Measurements from ENCODE around the gene RELA. TPM values are rescaled to one million over a fixed set of nuclear protein-coding genes. Genes with fewer than 3 reads are reported as not detected.
"Not testable (repeated sequence)": the region's sequence is repeated elsewhere in the genome, so short reads cannot be mapped to it uniquely, and the experiment has no call there.

The RELA gene
- total RNA-seq, 2 experiments from 2014 or later = 81.3 to 82.0 TPM

GRCh38 chr11:65660908-65661307 is 1.8 kb downstream of the RELA start:
- not testable (repeated sequence) for H3K27ac Mint-ChIP-seq; ATAC-seq; H3K9me3 Mint-ChIP-seq (ENCODE audit: low read depth); H3K27me3 Mint-ChIP-seq; DNase-seq
- H3K4me1 Mint-ChIP-seq = peaks cover 38% of the 10 kb centered on the region
- CTCF ChIA-PET = interaction anchor here (0.9 kb wide), 1 partner anchor 119 kb away, joined by 3 read pairs; no protein-coding TSS in a partner anchor
- H3K4me3 Mint-ChIP-seq = peak overlapping the region; percentile 83
- H3K36me3 Mint-ChIP-seq = peaks cover 43% of the 10 kb centered on the region

- CTCF ChIA-PET = no interaction called here
- peaks cover 36% of the 10 kb centered on the region for H3K4me1 Mint-ChIP-seq
Observed at GRCh38 chr11:65660038-65660437, 2.7 kb downstream of the RELA start.

GRCh38 chr11:65658174-65659021 is 4.3 kb downstream of the RELA start:
- Mint-ChIP-seq H3K4me3 (no peak overlapping the region), H3K27me3 (no peaks in the 10 kb centered on the region), H3K4me1 (peaks cover 37% of the 10 kb centered on the region), H3K9me3 (ENCODE audit: low read depth) (no peaks in the 10 kb centered on the region), H3K27ac (no peak overlapping the region), H3K36me3 (peaks cover 55% of the 10 kb centered on the region)
- CTCF ChIA-PET = no interaction called here
- DNase-seq (no peak), ATAC-seq (no peak)

More at GRCh38 chr11:65660038-65660437, 2.7 kb downstream of the RELA start:
- ATAC-seq (no peak), DNase-seq (no peak)
- Mint-ChIP-seq H3K27me3 (no peaks in the 10 kb centered on the region), H3K9me3 (ENCODE audit: low read depth) (no peaks in the 10 kb centered on the region), H3K36me3 (peaks cover 52% of the 10 kb centered on the region), H3K4me3 (no peak overlapping the region), H3K27ac (peak overlapping the region; percentile 20)

DNA sequence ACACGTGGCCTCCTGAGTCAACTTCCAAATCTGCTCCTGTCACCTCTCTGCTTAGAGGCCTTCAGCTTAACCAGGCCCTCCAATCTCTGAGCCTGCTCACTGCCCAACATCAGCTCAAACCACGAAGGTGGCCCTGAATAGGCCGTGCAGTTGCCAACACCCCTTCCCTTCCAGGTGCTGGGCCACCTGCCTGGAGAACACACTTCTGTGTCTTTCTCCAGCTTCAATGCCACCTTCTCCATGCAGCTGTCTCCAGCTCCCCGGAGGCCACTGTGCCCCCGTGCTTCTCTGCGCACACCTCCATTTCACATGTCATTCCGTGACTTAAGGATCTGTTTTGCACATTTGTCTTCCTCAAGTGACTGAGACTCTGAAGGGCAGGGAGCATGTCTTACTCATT is 5.3 kb downstream of the RELA start:
- Mint-ChIP-seq H3K27ac (no peak overlapping the region), H3K4me3 (no peak overlapping the region), H3K36me3 (peaks cover 55% of the 10 kb centered on the region), H3K4me1 (peaks cover 45% of the 10 kb centered on the region), H3K9me3 (ENCODE audit: low read depth) (no peaks in the 10 kb centered on the region), H3K27me3 (no peaks in the 10 kb centered on the region)
- DNase-seq = no peak
- no peak for ATAC-seq
- CTCF ChIA-PET = interaction anchor here (1.2 kb wide), 1 partner anchor 32 kb away, joined by 3 read pairs; no protein-coding TSS in a partner anchor

DNA sequence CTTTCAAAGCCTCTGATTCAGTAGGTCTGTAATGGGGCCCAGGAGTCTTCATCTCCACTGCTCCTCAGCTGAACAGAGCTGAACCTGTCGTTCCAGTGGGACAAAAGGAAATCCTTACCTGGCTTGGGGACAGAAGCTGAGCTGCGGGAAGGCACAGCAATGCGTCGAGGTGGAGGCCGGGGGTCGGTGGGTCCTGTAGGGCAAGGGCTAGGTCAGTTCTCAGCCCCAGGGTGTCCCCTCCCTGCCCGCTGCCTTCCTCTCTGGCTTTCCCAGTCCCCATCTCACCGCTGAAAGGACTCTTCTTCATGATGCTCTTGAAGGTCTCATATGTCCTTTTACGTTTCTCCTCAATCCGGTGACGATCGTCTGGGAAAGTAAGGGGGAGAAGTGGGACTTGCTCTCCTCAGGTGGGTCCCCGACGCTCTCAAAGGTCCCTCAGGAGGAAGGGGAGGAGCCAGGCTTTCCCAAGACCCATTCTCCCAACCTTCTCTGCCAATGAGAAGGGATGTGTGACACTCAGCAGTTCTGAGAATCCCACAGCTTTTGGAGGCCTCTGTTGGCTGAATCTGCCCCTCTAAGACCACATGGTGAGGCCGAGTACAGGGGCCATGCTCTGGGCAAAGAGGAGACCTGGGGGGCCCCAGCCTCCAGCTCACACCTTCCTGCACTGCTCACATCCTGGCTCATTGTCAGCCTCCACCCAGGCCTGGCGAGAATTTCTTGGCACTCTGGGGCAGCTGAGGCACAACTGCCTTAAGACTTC is 7.0 kb downstream of the RELA start:
- no peak overlapping the region for H3K4me3 Mint-ChIP-seq
- H3K9me3 Mint-ChIP-seq (ENCODE audit: low read depth) = no peaks in the 10 kb centered on the region
- DNase-seq (no peak), ATAC-seq (no peak)
- peaks cover 49% of the 10 kb centered on the region for H3K4me1 Mint-ChIP-seq
- peaks cover 51% of the 10 kb centered on the region for H3K36me3 Mint-ChIP-seq
- H3K27ac Mint-ChIP-seq = peak overlapping the region; percentile 39
- CTCF ChIA-PET = interaction anchor here (0.9 to 1.4 kb wide), 3 partner anchors 18 to 68 kb away, joined by 3 read pairs; partner anchors contain the start of gene SIPA1
- H3K27me3 Mint-ChIP-seq = no peaks in the 10 kb centered on the region

DNA sequence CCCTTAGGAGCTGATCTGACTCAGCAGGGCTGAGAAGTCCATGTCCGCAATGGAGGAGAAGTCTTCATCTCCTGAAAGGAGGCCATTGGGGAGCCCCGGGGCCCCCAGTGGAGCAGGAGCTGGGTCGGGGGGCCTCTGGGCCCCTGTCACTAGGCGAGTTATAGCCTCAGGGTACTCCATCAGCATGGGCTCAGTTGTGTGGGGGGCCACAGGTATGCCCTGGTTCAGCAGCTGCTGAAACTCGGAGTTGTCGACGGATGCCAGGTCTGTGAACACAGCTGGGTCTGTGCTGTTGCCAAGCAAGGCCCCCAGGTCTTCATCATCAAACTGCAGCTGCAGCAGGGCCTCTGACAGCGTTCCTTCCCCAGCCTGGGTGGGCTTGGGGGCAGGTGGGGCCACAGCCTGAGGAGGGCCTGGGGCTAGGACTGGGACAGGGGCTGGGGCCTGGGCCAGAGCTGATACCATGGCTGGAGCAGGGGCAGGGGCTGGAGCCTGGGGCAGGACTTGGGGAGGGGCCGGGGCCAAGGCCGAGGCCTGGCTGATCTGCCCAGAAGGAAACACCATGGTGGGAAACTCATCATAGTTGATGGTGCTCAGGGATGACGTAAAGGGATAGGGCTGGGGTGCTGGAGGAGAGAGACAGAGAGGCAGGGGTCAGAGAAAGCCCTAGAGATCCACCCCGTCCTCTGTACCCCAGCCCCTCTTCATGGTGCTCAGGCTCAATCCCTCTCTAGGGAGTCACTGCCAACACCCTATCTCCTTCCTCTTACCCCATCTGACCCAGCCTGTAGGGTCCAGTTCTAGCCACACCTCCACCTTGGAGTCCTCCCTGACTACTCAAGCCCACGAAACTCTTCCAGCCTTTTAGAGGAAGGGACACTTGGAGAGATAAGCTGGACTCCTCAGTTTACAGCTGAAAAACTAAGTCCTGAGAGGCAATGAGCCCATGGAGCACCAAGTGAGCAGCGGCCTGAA is 8.1 kb downstream of the RELA start:
- peak overlapping the region; percentile 20 for H3K27ac Mint-ChIP-seq
- H3K27me3 Mint-ChIP-seq = no peaks in the 10 kb centered on the region
- CTCF ChIA-PET = interaction anchor here (0.9 to 3.5 kb wide), 6 partner anchors 12 to 125 kb away, joined by 3 to 35 read pairs (median 4); partner anchors contain the start of genes KAT5 and SIPA1
- peaks cover 44% of the 10 kb centered on the region for H3K4me1 Mint-ChIP-seq
- DNase-seq = no peak
- H3K4me3 Mint-ChIP-seq = no peak overlapping the region
- no peaks in the 10 kb centered on the region for H3K9me3 Mint-ChIP-seq (ENCODE audit: low read depth)
- no peak for ATAC-seq
- peaks cover 47% of the 10 kb centered on the region for H3K36me3 Mint-ChIP-seq

- Mint-ChIP-seq H3K4me3 (peak overlapping the region; percentile 81), H3K36me3 (peaks cover 35% of the 10 kb centered on the region), H3K27ac (peak overlapping the region; percentile 94), H3K27me3 (no peaks in the 10 kb centered on the region), H3K4me1 (peaks cover 37% of the 10 kb centered on the region), H3K9me3 (ENCODE audit: low read depth) (no peaks in the 10 kb centered on the region)
- DNase-seq (no peak), ATAC-seq (no peak)
- CTCF ChIA-PET = interaction anchor here (0.9 to 3.5 kb wide), 13 partner anchors 10 to 234 kb away, joined by 3 to 35 read pairs (median 5); partner anchors contain the start of genes FAM89B, FIBP, KAT5 and MAP3K11
Observed at GRCh38 chr11:65653229-65654225, 9.2 kb downstream of the RELA start.

- Mint-ChIP-seq H3K27me3 (no peaks in the 10 kb centered on the region), H3K9me3 (ENCODE audit: low read depth) (no peaks in the 10 kb centered on the region), H3K4me1 (peaks cover 35% of the 10 kb centered on the region), H3K36me3 (peaks cover 30% of the 10 kb centered on the region), H3K4me3 (peak overlapping the region; percentile 81), H3K27ac (peak overlapping the region; percentile 94)
- ATAC-seq (peak; percentile 90), DNase-seq (peak; percentile 97)
- CTCF ChIA-PET = interaction anchor here (0.9 to 3.5 kb wide), 13 partner anchors 11 to 235 kb away, joined by 3 to 35 read pairs (median 5); partner anchors contain the start of genes FAM89B, FIBP, MAP3K11 and MUS81
Observed at GRCh38 chr11:65652511-65653228, 10.0 kb downstream of the RELA start.

GRCh38 chr11:65651589-65652510 is 10.9 kb downstream of the RELA start:
- H3K4me3 Mint-ChIP-seq = peak overlapping the region; percentile 66
- ATAC-seq (no peak), DNase-seq (no peak)
- H3K27me3 Mint-ChIP-seq = no peaks in the 10 kb centered on the region
- CTCF ChIA-PET = interaction anchor here (0.9 to 3.5 kb wide), 9 partner anchors 11 to 236 kb away, joined by 3 to 35 read pairs (median 5); partner anchors contain the start of genes FAM89B, FIBP, MAP3K11 and MUS81
- H3K4me1 Mint-ChIP-seq = peaks cover 34% of the 10 kb centered on the region
- H3K9me3 Mint-ChIP-seq (ENCODE audit: low read depth) = no peaks in the 10 kb centered on the region
- peaks cover 23% of the 10 kb centered on the region for H3K36me3 Mint-ChIP-seq
- H3K27ac Mint-ChIP-seq = peak overlapping the region; percentile 63

- Mint-ChIP-seq H3K4me3 (peak overlapping the region; percentile 66), H3K9me3 (ENCODE audit: low read depth) (no peaks in the 10 kb centered on the region), H3K36me3 (peaks cover 20% of the 10 kb centered on the region), H3K27ac (peak overlapping the region; percentile 63), H3K27me3 (no peaks in the 10 kb centered on the region), H3K4me1 (peaks cover 32% of the 10 kb centered on the region)
- DNase-seq = no peak
- CTCF ChIA-PET = interaction anchor here (1.6 to 3.5 kb wide), 2 partner anchors 10 to 166 kb away, joined by 4 to 35 read pairs; partner anchors contain the start of gene SIPA1
- ATAC-seq = no peak
Observed at GRCh38 chr11:65651339-65651588, 11.5 kb downstream of the RELA start.

All from activated CD8-positive, alpha-beta memory T cell treated with anti-CD3 and anti-CD28 coated beads, Interleukin-2, amount 10 ng/mL, durations not matched to agents 7 days and 5 days (primary cell).